B cell (primary cell): ENCODE measurements around the gene DNAJB8. TPM values are rescaled to one million over a fixed set of nuclear protein-coding genes. Genes with fewer than 3 reads are reported as not detected.

Experiments used
- ATAC-seq: fragments of 200-7000 bp; cut with Tn5 transposase; one replicate; pipeline ENCODE4 v1.10.0; 2021; ENCODE audit warnings: low read depth, mild to moderate bottlenecking, moderate number of reproducible peaks, moderate library complexity
- CTCF ChIA-PET: fragments of 350-600 bp; sonication (Branson Sonifier 250); formaldehyde crosslinking; loops from one replicate; lab custom pipeline; 2021; ENCODE audit warnings: antibody characterized with exemption, inconsistent platforms; lab: Charles Lee
- POLR2A ChIA-PET: fragments of 350-600 bp; sonication (Branson Sonifier 250); formaldehyde crosslinking; loops from one replicate; lab custom pipeline; 2021; ENCODE audit warnings: antibody characterized with exemption; lab: Charles Lee
- DNase-seq: peaks from one replicate; pipeline ENCODE4 v3.0.0; 2013
- H2AFZ ChIP-seq: 2 replicates; pipeline ENCODE4 v1.6.1; 2012; ENCODE audit warnings: mild to moderate bottlenecking, low read depth, low read length; ENCODE audit not compliant: insufficient read depth, poor library complexity, severe bottlenecking
- H3K27ac ChIP-seq, 2 donors: 1 replicate in 1 of 2; 2 replicates in 1 of 2; pipeline ENCODE4 v1.5.1; 2012 to 2013; ENCODE audit warnings: low read length in 2 of 2, mild to moderate bottlenecking in 2 of 2, moderate library complexity in 1 of 2
- H3K27me3 ChIP-seq, 4 experiments: fragments of 200-600 bp in 1 of 4; sonication (generic) in 1 of 4; replicated peaks in 1 of 4; 1 replicate in 2 of 4; 2 replicates in 2 of 4; pipeline versions ENCODE4 v1.6.1 to v1.7.0; 2013 to 2016; ENCODE audit warnings: low read length in 3 of 4, mild to moderate bottlenecking in 2 of 4, mixed read lengths in 1 of 4, moderate library complexity in 1 of 4; ENCODE audit not compliant: insufficient read depth in 4 of 4, control insufficient read depth in 3 of 4; ENCODE audit errors: control extremely low read depth in 1 of 4
- H3K36me3 ChIP-seq, 2 experiments: replicated peaks in 1 of 2; 1 replicate in 1 of 2; 2 replicates in 1 of 2; pipeline versions ENCODE4 v1.6.1 to v1.7.1; 2013; ENCODE audit warnings: low read length in 1 of 2; ENCODE audit not compliant: insufficient read depth in 2 of 2, control insufficient read depth in 1 of 2; ENCODE audit errors: control extremely low read depth in 1 of 2, extremely low read depth in 1 of 2
- H3K4me1 ChIP-seq, 2 donors: fragments of 200-600 bp in 1 of 2; sonication (generic) in 1 of 2; 1 replicate in 1 of 2; 2 replicates in 1 of 2; pipeline versions ENCODE4 v1.5.1 to v1.6.1; 2013 to 2017; ENCODE audit warnings: low read length in 2 of 2; ENCODE audit not compliant: control insufficient read depth in 2 of 2, insufficient read depth in 2 of 2
- H3K4me2 ChIP-seq: replicated peaks from 2 replicates; pipeline ENCODE3; 2012; ENCODE audit warnings: mild to moderate bottlenecking, low read depth, low read length; ENCODE audit not compliant: poor library complexity, severe bottlenecking
- H3K4me3 ChIP-seq, 5 experiments: fragments of 200-600 bp in 1 of 5; sonication (generic) in 1 of 5; 1 replicate in 3 of 5; 2 replicates in 2 of 5; pipeline versions ENCODE4 v1.5.1 to v1.7.0; 2011 to 2016; ENCODE audit warnings: low read length in 4 of 5, mild to moderate bottlenecking in 4 of 5, low read depth in 2 of 5, control low read depth in 1 of 5, moderate library complexity in 1 of 5; ENCODE audit not compliant: insufficient read depth in 1 of 5; ENCODE audit errors: control extremely low read depth in 1 of 5, extremely low read depth in 1 of 5
- H3K79me2 ChIP-seq: fragments of 200-600 bp; sonication (generic); one replicate; pipeline ENCODE4 v1.6.0; 2016; ENCODE audit warnings: low read length; ENCODE audit not compliant: control insufficient read depth, insufficient read depth
- H3K9ac ChIP-seq: fragments of 200-600 bp; sonication (generic); 2 replicates; pipeline ENCODE4 v1.6.1; 2017; ENCODE audit warnings: mild to moderate bottlenecking, low read length, moderate library complexity
- H3K9me3 ChIP-seq, 3 donors: one replicate each; pipeline versions ENCODE4 v1.6.1 to v1.7.1; 2013; ENCODE audit warnings: low read length in 2 of 3; ENCODE audit not compliant: control insufficient read depth in 2 of 3, insufficient read depth in 1 of 3; ENCODE audit errors: control extremely low read depth in 1 of 3
- H4K20me1 ChIP-seq: 2 replicates; pipeline ENCODE4 v1.6.0; 2012; ENCODE audit warnings: mild to moderate bottlenecking, low read length; ENCODE audit not compliant: insufficient read depth, control insufficient read depth, poor library complexity, severe bottlenecking
- H3K27ac Mint-ChIP-seq: one replicate; pipeline ENCODE4 v1.8.0; 2021; ENCODE audit warnings: mixed read lengths
- H3K27me3 Mint-ChIP-seq: one replicate; pipeline ENCODE4 v1.8.0; 2021; ENCODE audit warnings: mixed read lengths
- H3K4me1 Mint-ChIP-seq: one replicate; pipeline ENCODE4 v1.8.0; 2021; ENCODE audit warnings: mixed read lengths
- H3K4me3 Mint-ChIP-seq: one replicate; pipeline ENCODE4 v1.8.0; 2021; ENCODE audit warnings: mixed read lengths
- H3K9me3 Mint-ChIP-seq: one replicate; pipeline ENCODE4 v1.8.0; 2022; ENCODE audit warnings: mixed read lengths; ENCODE audit not compliant: insufficient read depth
- EZH2 ChIP-seq: IDR thresholded peaks from 2 replicates; pipeline ENCODE4 v1.6.1; 2012; ENCODE audit warnings: borderline replicate concordance, low read depth, mild to moderate bottlenecking, moderate library complexity, low read length; ENCODE audit not compliant: insufficient read depth, poor library complexity, severe bottlenecking
- WGBS: methylation state at CpG from one replicate; pipeline ENCODE4 v1.1.5; 2013; ENCODE audit warnings: missing lambda C conversion rate; ENCODE audit not compliant: insufficient coverage; 5-methylcytosine and 5-hydroxymethylcytosine counted together
- intact Hi-C: fragments of 100-400 bp; cut with micrococcal nuclease; formaldehyde crosslinking; loops from one replicate; pipeline ENCODE4 v1.10.0; 2022
- polyA plus RNA-seq: library from polyadenylated mRNA; depleted of rRNA; stranded (reverse); fragments of >200 nt; gene quantifications from 2 replicates; pipeline ENCODE4 v1.2.3, GENCODE V29; 2012
- total RNA-seq, 2 donors: library from RNA; stranded (reverse); fragments of 120-200 nt in 1 of 2; gene quantifications; 1 replicate in 1 of 2; 2 replicates in 1 of 2; pipeline versions ENCODE4 v1.2.3 to v1.2.4, GENCODE V29; 2013 to 2022
- TF ChIP-seq, protein P1 (sequence below): fragments of 200-600 bp; IDR thresholded peaks from one replicate; pipeline ENCODE4 v1.8.0; 2022; ENCODE audit warnings: antibody characterized with exemption, mild to moderate bottlenecking

Gene DNAJB8
- total and polyA plus RNA-seq, 2 donors (not counting 1 experiment from before 2014, with no cell fraction given), result not detected

GRCh38 chr3:128480278-128480677 is 13.6 kb upstream of the DNAJB8 start:
- Mint-ChIP-seq H3K4me1 (peaks cover 16% of the 10 kb centered on the region), H3K4me3 (no peak overlapping the region), H3K27me3 (peaks cover 55% of the 10 kb centered on the region), H3K27ac (no peak overlapping the region), H3K9me3 (no peaks in the 10 kb centered on the region)
- 72% methylated on average over 9 of the region's 11 CpGs for WGBS
- DNase-seq (no peak), ATAC-seq (no peak)
- intact Hi-C loops, result no loop called here
- no peak overlapping the region for H3K4me2 ChIP-seq
- H3K36me3 ChIP-seq, result no peaks in the 10 kb centered on the region
- no peaks in the 10 kb centered on the region for H4K20me1 ChIP-seq
- H3K4me3 ChIP-seq, result no peak overlapping the region
- peaks cover 0 to 4% (median 0%) of the 10 kb centered on the region in 3 donors for H3K9me3 ChIP-seq
- CTCF ChIA-PET, result no interaction called here
- H3K27ac ChIP-seq, result no peak overlapping the region
- H3K79me2 ChIP-seq, result no peaks in the 10 kb centered on the region
- POLR2A ChIA-PET, result no interaction called here
- H2AFZ ChIP-seq, result no peak overlapping the region
- H3K4me1 ChIP-seq, result peaks cover 10 to 12% of the 10 kb centered on the region in 2 donors
- peaks cover 0 to 56% (median 17%) of the 10 kb centered on the region in 4 experiments for H3K27me3 ChIP-seq
- no peak overlapping the region for H3K9ac ChIP-seq
- TF ChIP-seq EZH2, result no peak
- TF ChIP-seq, protein P1, sequence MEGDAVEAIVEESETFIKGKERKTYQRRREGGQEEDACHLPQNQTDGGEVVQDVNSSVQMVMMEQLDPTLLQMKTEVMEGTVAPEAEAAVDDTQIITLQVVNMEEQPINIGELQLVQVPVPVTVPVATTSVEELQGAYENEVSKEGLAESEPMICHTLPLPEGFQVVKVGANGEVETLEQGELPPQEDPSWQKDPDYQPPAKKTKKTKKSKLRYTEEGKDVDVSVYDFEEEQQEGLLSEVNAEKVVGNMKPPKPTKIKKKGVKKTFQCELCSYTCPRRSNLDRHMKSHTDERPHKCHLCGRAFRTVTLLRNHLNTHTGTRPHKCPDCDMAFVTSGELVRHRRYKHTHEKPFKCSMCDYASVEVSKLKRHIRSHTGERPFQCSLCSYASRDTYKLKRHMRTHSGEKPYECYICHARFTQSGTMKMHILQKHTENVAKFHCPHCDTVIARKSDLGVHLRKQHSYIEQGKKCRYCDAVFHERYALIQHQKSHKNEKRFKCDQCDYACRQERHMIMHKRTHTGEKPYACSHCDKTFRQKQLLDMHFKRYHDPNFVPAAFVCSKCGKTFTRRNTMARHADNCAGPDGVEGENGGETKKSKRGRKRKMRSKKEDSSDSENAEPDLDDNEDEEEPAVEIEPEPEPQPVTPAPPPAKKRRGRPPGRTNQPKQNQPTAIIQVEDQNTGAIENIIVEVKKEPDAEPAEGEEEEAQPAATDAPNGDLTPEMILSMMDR, result no peak

- H3K4me2 ChIP-seq, result no peak overlapping the region
- ATAC-seq (no peak), DNase-seq (no peak)
- H3K79me2 ChIP-seq, result no peaks in the 10 kb centered on the region
- H3K27ac ChIP-seq, result no peak overlapping the region
- intact Hi-C loops, result no loop called here
- no peak overlapping the region for H2AFZ ChIP-seq
- H3K4me1 Mint-ChIP-seq, result peaks cover 14% of the 10 kb centered on the region
- WGBS, result 90% methylated on average over 10 of the region's 10 CpGs
- H3K27ac Mint-ChIP-seq, result no peak overlapping the region
- peaks cover 0 to 49% (median 13%) of the 10 kb centered on the region in 4 experiments for H3K27me3 ChIP-seq
- H3K9ac ChIP-seq, result no peak overlapping the region
- CTCF ChIA-PET, result no interaction called here
- TF ChIP-seq, protein P1, result no peak
- TF ChIP-seq EZH2, result no peak
- no peaks in the 10 kb centered on the region for H3K36me3 ChIP-seq
- peaks cover 52% of the 10 kb centered on the region for H3K27me3 Mint-ChIP-seq
- no peaks in the 10 kb centered on the region for H3K9me3 Mint-ChIP-seq
- H3K9me3 ChIP-seq, result no peaks in the 10 kb centered on the region
- POLR2A ChIA-PET, result no interaction called here
- no peak overlapping the region for H3K4me3 ChIP-seq
- H3K4me3 Mint-ChIP-seq, result no peak overlapping the region
- H3K4me1 ChIP-seq, result peaks cover 10 to 12% of the 10 kb centered on the region in 2 donors
- H4K20me1 ChIP-seq, result no peaks in the 10 kb centered on the region
These were observed 12.9 kb upstream of the DNAJB8 start for GRCh38 chr3:128479558-128480086.
